Measurements from ENCODE around the gene ESYT3. TPM values are rescaled to one million over a fixed set of nuclear protein-coding genes. Genes with fewer than 3 reads are reported as not detected.
A peak's percentile ranks its signal among the peaks of the same experiment; 100 is the strongest.

Gene ESYT3
- total and polyA plus RNA-seq, 2 experiments from 2014 or later = 3.5 to 8.2 TPM

GRCh38 chr3:138433892-138434275 is 532 bp upstream of the ESYT3 start:
- Histone ChIP-seq H3K4me2 (peak overlapping the region; percentile 98), H3K27ac (ENCODE audit: low read depth) (no peak overlapping the region), H2AFZ (peak overlapping the region; percentile 97), H3K4me1 (ENCODE audit: insufficient read depth) (peaks cover 7% of the 10 kb centered on the region; the same call in 1 of the 2 replicates), H3K79me2 (replicated peaks; ENCODE audit: insufficient read depth) (no peaks in the 10 kb centered on the region), H4K20me1 (replicated peaks; ENCODE audit: insufficient read depth) (peaks cover 9% of the 10 kb centered on the region), H3K36me3 (ENCODE audit: insufficient read depth) (no peaks in the 10 kb centered on the region), H3K27me3 (ENCODE audit: insufficient read depth) (peaks cover 52% of the 10 kb centered on the region), H3K9me2 (ENCODE audit: insufficient read depth) (no peaks in the 10 kb centered on the region), H3F3A (replicated peaks; ENCODE audit: low read depth) (0 out of 2 replicates have a peak, but pooled peaks cover 4% of the 10 kb centered on the region), H3K4me3 (peak overlapping the region; percentile 86)
- ATAC-seq = peak; percentile 3
- Mint-ChIP-seq H3K27me3 (ENCODE audit: insufficient read depth, low read depth, poor library complexity) (peaks cover 43% of the 10 kb centered on the region), H3K27ac (no peak overlapping the region), H3K9me3 (peaks cover 13% of the 10 kb centered on the region), H3K4me3 (peak overlapping the region; percentile 75), H3K36me3 (ENCODE audit: low read depth) (peaks cover 2% of the 10 kb centered on the region; the same call in 1 of the 3 replicates), H3K4me1 (peaks cover 9% of the 10 kb centered on the region)
- TF ChIP-seq ZNF114 (CRISPR knock-in tag; IDR thresholded peaks at IDR 0.05) = no peak
- no peak for TF ChIP-seq EZH2phosphoT487 (IDR thresholded peaks at IDR 0.05; ENCODE audit: unreplicated experiment)
- no peak for TF ChIP-seq NANOG (IDR thresholded peaks at IDR 0.05; ENCODE audit: borderline replicate concordance)
- no peak for TF ChIP-seq STAT1 (IDR thresholded peaks at IDR 0.05; ENCODE audit: unreplicated experiment)
- DNase-seq (ENCODE audit: low spot score) = peak; percentile 24

- peak overlapping the region; percentile 97 for H2AFZ ChIP-seq
- peaks cover 9% of the 10 kb centered on the region for H4K20me1 ChIP-seq (replicated peaks; ENCODE audit: insufficient read depth)
- Mint-ChIP-seq H3K27ac (no peak overlapping the region), H3K9me3 (peaks cover 13% of the 10 kb centered on the region), H3K27me3 (ENCODE audit: insufficient read depth, low read depth, poor library complexity) (peaks cover 46% of the 10 kb centered on the region), H3K4me3 (peak overlapping the region; percentile 75), H3K4me1 (peaks cover 9% of the 10 kb centered on the region), H3K36me3 (ENCODE audit: low read depth) (peaks cover 2% of the 10 kb centered on the region; the same call in 1 of the 3 replicates)
- DNase-seq (ENCODE audit: low spot score) (peak; percentile 64), ATAC-seq (peak; percentile 60)
- peak; percentile 70 for TF ChIP-seq EZH2 (IDR thresholded peaks at IDR 0.05; ENCODE audit: low read depth, unreplicated experiment)
- no peak for TF ChIP-seq EZH2phosphoT487 (IDR thresholded peaks at IDR 0.05; ENCODE audit: unreplicated experiment)
- H3K4me3 ChIP-seq = peak overlapping the region; percentile 86
- no peak overlapping the region for H3K27ac ChIP-seq (ENCODE audit: low read depth)
- H3K4me2 ChIP-seq = peak overlapping the region; percentile 98
- peaks cover 52% of the 10 kb centered on the region for H3K27me3 ChIP-seq (ENCODE audit: insufficient read depth)
- H3K9me2 ChIP-seq (ENCODE audit: insufficient read depth) = no peaks in the 10 kb centered on the region
- H3K4me1 ChIP-seq (ENCODE audit: insufficient read depth) = peaks cover 7% of the 10 kb centered on the region; the same call in 1 of the 2 replicates
- 0 out of 2 replicates have a peak, but pooled peaks cover 4% of the 10 kb centered on the region for H3F3A ChIP-seq (replicated peaks; ENCODE audit: low read depth)
- H3K79me2 ChIP-seq (replicated peaks; ENCODE audit: insufficient read depth) = no peaks in the 10 kb centered on the region
- no peaks in the 10 kb centered on the region for H3K36me3 ChIP-seq (ENCODE audit: insufficient read depth)
These were observed 708 bp downstream of the ESYT3 start for GRCh38 chr3:138434875-138435772.

GRCh38 chr3:138435840-138436239 is 1.4 kb downstream of the ESYT3 start:
- Histone ChIP-seq H3K36me3 (ENCODE audit: insufficient read depth) (no peaks in the 10 kb centered on the region), H4K20me1 (replicated peaks; ENCODE audit: insufficient read depth) (peaks cover 9% of the 10 kb centered on the region), H3K4me3 (peak overlapping the region; percentile 86), H2AFZ (peak overlapping the region; percentile 97), H3K79me2 (replicated peaks; ENCODE audit: insufficient read depth) (no peaks in the 10 kb centered on the region), H3K27me3 (ENCODE audit: insufficient read depth) (peaks cover 52% of the 10 kb centered on the region), H3K9me2 (ENCODE audit: insufficient read depth) (no peaks in the 10 kb centered on the region), H3K27ac (ENCODE audit: low read depth) (no peak overlapping the region), H3K4me2 (peak overlapping the region; percentile 98), H3K4me1 (ENCODE audit: insufficient read depth) (peaks cover 7% of the 10 kb centered on the region; the same call in 1 of the 2 replicates), H3F3A (replicated peaks; ENCODE audit: low read depth) (0 out of 2 replicates have a peak, but pooled peaks cover 4% of the 10 kb centered on the region)
- Mint-ChIP-seq H3K4me3 (peak overlapping the region; percentile 75), H3K9me3 (peaks cover 13% of the 10 kb centered on the region), H3K4me1 (peaks cover 9% of the 10 kb centered on the region), H3K27ac (no peak overlapping the region), H3K36me3 (ENCODE audit: low read depth) (peaks cover 2% of the 10 kb centered on the region; the same call in 1 of the 3 replicates), H3K27me3 (ENCODE audit: insufficient read depth, low read depth, poor library complexity) (peaks cover 46% of the 10 kb centered on the region)
- ATAC-seq (no peak), DNase-seq (ENCODE audit: low spot score) (no peak)
- no peak for TF ChIP-seq ZNF462 (CRISPR knock-in tag; IDR thresholded peaks at IDR 0.05)
- no peak for TF ChIP-seq POLR2AphosphoS5 (IDR thresholded peaks at IDR 0.05; ENCODE audit: low read depth)
- TF ChIP-seq ETS1 (IDR thresholded peaks at IDR 0.05) = no peak
